HG02981 (cell line): Measurements from ENCODE around the gene GRIK3.
"Not testable (repeated sequence)": the region's sequence is repeated elsewhere in the genome, so short reads cannot be mapped to it uniquely, and the experiment has no call there.

Experiments used
- ATAC-seq: cut with Tn5 transposase; IDR thresholded peaks from one replicate; pipeline ENCODE4 v1.9.1; 2021; ENCODE audit warnings: mild to moderate bottlenecking, moderate library complexity; ENCODE audit not compliant: unreplicated experiment

GRIK3 gene

GRCh38 chr1:36912365-36912865 lies 121.9 kb downstream of the GRIK3 start:
- ATAC-seq, result no peak

- ATAC-seq, result no peak
These were observed 122.6 kb downstream of the GRIK3 start for GRCh38 chr1:36911561-36912364.

- no peak for ATAC-seq
These were observed 123.3 kb downstream of the GRIK3 start for GRCh38 chr1:36910886-36911540.

- no peak for ATAC-seq
These were observed 124.2 kb downstream of the GRIK3 start for GRCh38 chr1:36909946-36910725.

GRCh38 chr1:36909359-36909758 lies 125.0 kb downstream of the GRIK3 start:
- ATAC-seq, result not testable (repeated sequence)

- no peak for ATAC-seq
These were observed 126.2 kb downstream of the GRIK3 start for GRCh38 chr1:36908096-36908495.

- ATAC-seq, result no peak
These were observed 127.8 kb downstream of the GRIK3 start for GRCh38 chr1:36906555-36906954.

GRCh38 chr1:36905941-36906340 lies 128.4 kb downstream of the GRIK3 start:
- ATAC-seq, result no peak

- ATAC-seq, result no peak
These were observed 134.2 kb downstream of the GRIK3 start for GRCh38 chr1:36900128-36900527.

GRCh38 chr1:36897813-36898212 lies 136.5 kb downstream of the GRIK3 start:
- ATAC-seq, result not testable (repeated sequence)

- no peak for ATAC-seq
These were observed 139.5 kb downstream of the GRIK3 start for GRCh38 chr1:36894824-36895223.

GRCh38 chr1:36890776-36891175 lies 143.5 kb downstream of the GRIK3 start:
- no peak for ATAC-seq

GRCh38 chr1:36889478-36890226 lies 144.7 kb downstream of the GRIK3 start:
- no peak for ATAC-seq

GRCh38 chr1:36888811-36889477 lies 145.4 kb downstream of the GRIK3 start:
- ATAC-seq, result no peak

GRCh38 chr1:36885540-36886357 lies 148.6 kb downstream of the GRIK3 start:
- no peak for ATAC-seq

- ATAC-seq, result no peak
These were observed 149.5 kb downstream of the GRIK3 start for GRCh38 chr1:36884801-36885200.

GRCh38 chr1:36884029-36884701 lies 150.2 kb downstream of the GRIK3 start:
- ATAC-seq, result no peak

GRCh38 chr1:36883315-36883949 lies 150.9 kb downstream of the GRIK3 start:
- ATAC-seq, result no peak
